HG03442 (cell line): ENCODE results near the gene LYRM7.
"Not testable (repeated sequence)": the region's sequence is repeated elsewhere in the genome, so short reads cannot be mapped to it uniquely, and the experiment has no call there.

ENCODE experiments used
- ATAC-seq: cut with Tn5 transposase; IDR thresholded peaks from one replicate; pipeline ENCODE4 v1.9.1; 2021; ENCODE audit warnings: mild to moderate bottlenecking, moderate library complexity; ENCODE audit not compliant: unreplicated experiment

Gene LYRM7

GRCh38 chr5:131218392-131218791 is 47.6 kb downstream of the LYRM7 start:
- peak; percentile 70 for ATAC-seq

- ATAC-seq = no peak
These were observed 49.8 kb downstream of the LYRM7 start for GRCh38 chr5:131220566-131220965.

DNA sequence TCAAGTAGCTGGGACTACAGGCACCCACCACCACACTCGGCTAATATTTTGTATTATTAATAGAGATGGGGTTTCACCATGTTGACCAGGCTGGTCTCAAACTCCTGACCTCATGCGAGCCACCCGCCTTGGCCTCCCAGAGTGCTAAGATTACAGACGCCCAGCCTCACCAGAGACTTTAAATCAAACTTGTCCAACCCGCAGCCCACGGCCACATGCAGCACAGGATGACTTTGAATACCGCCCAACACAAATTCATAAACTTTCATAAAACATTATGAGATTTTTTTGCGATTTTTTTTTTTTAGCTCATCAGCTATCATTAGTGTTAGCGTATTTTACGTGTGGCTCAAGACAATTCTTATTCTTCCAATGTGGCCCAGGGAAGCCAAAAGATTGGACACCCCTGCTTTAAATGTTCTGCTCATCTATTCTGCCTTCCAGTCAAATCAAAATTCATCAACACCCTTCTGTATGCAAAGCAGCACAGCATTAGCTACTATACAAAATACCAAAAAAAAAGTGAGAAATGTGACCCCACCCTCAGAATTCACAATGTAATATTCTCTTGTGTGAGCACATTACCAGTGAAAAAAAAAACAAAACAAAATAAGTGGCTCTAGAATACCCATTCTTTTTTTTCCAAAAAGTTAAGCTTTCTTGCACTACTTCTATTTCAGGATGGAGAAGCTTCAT is 50.4 kb downstream of the LYRM7 start:
- no peak for ATAC-seq

DNA sequence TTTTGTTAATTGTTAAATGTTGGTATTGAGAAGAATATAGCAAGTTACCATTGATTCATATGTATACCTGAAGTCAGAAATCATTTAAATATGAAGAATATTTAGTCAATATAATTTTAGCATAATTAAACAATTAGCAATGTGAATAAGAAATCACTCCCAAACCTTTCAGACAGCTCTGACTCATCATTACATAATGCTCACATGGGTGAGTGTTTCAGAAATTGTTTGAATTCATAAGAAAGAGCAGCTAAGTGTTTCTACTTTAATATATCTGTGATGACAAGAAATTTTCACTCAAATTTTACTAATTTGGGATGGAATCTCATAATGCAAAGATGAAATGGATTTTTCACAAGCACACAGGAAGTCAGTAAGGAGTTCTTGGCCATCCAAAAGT is 51.1 kb downstream of the LYRM7 start:
- no peak for ATAC-seq

DNA sequence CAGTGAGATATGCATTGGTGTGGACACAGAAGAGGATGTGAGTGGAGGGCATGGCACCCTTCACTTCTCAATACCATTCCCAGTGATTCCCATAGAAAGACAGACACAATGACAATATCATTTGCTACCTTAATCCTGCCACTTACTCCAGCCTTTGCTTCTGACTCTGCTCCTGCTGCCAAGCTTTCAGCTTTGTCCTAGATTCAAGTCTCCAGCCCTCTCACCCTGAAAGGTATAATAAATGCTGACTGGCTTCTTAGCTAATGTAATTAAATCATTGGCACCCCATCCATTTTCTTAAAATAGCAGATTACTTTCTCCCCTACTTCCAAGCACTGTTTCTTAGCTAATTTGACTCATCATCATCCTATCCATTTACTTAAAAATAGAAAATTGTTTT is 52.0 kb downstream of the LYRM7 start:
- no peak for ATAC-seq

DNA sequence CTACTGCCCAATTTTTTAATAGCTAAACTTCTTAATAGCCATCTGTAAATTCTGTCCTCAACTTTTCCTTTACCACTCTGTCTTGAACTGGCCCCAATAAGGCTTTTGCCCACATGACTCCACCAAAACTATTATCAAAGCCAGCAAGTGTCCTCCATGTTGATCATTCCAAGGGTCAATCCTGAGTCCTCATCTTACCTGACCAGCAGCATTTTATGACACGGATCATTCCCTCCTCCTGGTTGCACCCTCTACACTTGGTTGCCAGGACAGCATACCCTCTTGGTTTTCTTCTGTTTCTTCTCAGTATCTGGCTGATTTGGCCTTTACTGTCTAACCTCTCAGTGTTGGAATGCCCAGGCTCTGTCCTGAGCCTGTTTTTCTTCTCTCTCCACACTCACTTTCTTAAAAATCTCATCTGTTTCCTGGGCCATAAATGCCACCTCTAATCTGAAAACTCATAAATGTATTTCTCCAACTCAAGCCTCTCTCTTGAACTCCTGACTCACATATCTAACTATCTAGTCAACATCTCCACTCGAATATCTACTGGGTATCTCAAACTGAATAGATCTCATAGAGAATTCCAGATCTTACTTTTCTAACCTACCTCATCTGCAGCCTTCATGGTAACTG is 53.1 kb downstream of the LYRM7 start:
- no peak for ATAC-seq

DNA sequence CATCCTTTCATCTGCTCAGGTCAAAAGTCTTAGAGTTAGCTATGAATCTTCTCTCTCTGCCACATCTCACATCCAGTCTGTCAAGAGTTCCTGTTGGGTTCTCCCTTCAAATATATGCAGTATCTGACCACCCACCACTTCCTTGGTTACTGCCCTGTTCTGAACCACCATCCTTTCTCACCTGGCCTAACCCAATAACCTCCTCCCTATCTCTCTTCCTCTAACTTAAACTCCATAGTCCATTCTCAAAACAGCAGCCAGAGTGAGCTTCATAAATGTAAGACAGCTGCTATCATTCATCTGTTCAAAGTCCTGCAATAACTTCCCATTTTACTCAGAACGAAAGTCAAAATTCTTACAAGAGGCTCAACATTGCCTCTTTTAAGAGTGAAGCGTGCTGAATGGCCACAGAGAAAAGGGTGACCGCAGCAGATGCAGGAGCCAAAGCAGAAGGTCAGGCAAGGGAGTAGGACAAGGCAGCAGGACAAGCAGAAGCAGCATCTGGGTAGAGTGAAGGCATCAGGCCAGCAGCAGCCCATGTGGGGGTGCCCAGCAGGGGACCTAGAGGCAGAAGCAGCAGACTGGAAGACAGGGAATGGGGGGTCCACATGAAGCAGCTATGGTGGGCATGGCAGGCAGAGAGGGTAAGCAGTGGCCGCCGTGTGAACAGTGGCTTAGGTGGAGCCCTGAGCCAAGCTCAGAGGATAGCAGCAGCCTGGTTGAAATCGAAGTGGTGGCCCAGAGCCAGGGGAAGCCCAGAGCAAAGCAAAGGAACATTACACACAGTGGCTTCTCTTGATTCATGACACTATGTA is 53.9 kb downstream of the LYRM7 start:
- peak; percentile 82 for ATAC-seq

DNA sequence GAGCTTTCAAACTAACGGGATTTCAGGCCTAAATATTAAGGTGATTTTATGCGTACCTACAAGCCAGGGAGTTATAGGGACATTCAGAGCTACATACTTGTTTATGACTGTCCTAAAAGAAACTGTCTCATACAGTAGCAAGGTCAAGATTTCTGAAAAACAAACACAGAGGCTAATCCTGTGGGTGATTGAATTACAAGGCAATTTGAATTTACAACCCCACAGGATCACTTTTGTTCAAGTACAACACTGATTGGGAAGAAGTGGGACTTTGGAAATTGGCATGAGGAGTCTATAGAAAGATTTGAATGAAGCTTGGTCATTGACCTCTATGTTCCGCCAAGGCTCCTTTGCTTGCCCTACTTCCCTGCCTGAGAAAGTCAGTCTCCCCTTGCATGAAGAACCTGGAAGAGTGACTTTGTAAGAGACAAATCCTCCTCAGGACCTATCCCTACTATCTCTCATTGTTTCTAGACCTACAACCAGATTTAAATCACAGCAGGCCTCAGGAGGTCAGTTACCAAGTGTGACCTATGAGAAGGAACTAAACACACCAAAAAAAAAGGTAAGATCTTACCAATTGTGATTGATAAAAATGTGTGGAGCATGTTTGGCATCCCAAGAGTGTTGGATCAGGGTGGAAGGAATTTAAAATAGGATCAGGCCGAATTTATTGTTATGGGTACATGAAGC is 54.7 kb downstream of the LYRM7 start:
- ATAC-seq = no peak

GRCh38 chr5:131226899-131227298 is 56.2 kb downstream of the LYRM7 start:
- no peak for ATAC-seq

DNA sequence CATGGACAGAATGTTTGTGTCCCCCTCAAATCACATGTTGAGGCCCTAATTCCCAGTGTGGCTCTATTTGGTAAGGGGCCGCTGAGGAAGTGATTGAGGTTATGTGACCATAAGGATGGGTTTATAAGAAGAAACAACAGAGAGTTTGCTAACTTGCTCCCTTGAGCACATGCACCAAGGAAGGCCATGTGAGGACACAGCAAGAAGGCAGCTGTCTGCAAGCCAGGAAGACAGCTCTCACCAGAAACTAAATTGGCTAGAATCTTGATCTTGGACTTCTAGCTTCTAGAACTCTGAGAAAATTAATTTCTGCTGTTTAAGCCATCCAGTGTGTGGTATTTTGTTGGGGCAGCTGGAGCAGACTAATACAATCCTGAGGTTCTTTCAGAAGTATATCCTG is 57.9 kb downstream of the LYRM7 start:
- ATAC-seq = no peak

DNA sequence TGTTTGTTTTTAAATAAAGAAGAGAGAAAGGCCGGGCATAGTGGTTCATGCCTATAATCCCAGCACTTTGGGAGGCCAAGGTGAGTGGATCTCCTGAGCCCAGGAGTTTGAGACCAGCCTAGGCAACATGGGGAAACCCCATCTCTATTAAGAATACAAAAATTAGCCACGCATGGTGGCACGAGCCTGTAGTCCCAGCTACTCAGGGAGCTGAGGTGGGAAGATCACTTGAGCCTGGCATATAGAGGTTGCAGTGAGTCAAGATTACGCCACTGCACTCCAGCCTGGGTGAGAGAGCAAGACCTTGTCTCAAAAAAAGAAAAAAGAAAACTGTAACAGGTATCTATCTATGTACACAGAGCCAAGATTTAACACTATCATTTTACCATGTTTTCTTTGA is 58.9 kb downstream of the LYRM7 start:
- ATAC-seq = no peak

- peak; percentile 68 for ATAC-seq
These were observed 59.7 kb downstream of the LYRM7 start for GRCh38 chr5:131230406-131230805.

DNA sequence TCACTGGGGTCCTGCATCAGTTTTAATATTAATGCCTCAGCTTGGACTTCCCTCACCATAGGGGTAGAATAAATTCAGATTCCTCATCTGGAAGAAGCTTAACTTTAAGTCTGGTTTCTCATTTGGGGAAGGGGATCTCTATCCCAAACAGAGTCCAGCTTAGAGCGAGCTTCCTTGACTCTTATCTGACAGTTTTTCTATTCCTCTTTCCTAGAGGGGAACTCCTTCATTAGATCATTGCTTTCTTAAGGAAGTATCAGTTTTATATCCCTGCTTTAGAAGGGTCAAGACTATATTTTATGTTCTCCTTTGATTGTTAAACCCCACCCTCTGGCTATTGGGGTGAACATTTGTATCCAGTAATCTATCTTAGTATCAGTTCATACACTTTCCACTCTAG is 68.9 kb downstream of the LYRM7 start:
- no peak for ATAC-seq

- no peak for ATAC-seq
These were observed 72.0 kb downstream of the LYRM7 start for GRCh38 chr5:131242728-131243255.

- no peak for ATAC-seq
These were observed 74.6 kb downstream of the LYRM7 start for GRCh38 chr5:131245312-131245711.

- no peak for ATAC-seq
These were observed 75.2 kb downstream of the LYRM7 start for GRCh38 chr5:131245948-131246347.

- no peak for ATAC-seq
These were observed 75.8 kb downstream of the LYRM7 start for GRCh38 chr5:131246504-131246903.

DNA sequence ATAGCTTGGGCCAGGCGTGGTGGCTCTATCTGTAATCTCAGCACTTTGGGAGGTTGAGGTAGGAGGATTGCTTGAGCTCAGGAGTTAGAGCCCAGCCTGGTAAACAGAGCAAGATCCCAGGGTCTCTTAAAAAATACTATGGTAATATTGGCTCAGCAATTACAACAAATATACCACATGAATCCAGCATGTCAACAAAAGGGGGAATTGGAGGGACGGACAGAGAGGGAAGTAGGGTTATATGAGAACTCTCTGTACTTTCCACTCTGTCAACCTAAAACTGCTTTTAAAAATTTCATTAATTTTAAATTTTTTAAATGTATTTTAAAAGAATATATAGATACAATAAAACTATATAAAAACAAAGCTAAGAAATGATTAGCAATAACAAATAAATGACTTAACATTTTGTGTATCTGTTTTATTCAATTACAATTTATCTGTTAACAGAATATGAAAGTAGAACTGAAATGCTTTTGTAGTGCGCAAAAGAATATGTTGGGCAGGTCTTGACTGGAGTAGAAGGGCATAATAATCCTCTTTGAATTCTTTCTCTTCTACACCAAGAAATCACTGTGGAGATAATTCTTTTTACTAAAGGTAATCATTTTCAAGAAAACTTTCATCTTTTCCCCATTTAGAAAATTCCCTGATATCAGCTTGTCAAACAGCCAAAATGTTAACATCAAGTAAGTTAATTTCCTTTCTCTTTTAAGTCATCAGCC is 80.2 kb downstream of the LYRM7 start:
- ATAC-seq = no peak

DNA sequence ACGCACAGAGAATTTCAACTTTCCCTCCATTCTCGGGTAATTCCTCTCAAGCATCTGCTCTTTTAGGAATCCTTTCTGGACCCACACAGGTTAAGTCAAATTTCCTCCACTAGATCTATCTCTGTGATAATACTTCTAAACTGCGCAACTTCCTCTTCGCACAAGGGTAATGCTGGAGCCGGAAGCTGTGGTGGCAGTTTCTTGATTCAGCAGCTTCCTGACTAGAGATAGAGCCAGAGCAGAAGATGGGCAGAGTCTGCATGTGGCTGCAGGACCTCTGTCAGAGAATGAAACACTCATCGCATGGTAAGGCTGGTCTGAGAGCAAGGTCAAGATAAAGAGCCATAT is 82.1 kb downstream of the LYRM7 start:
- ATAC-seq = peak; percentile 86

- ATAC-seq = not testable (repeated sequence)
These were observed 83.3 kb downstream of the LYRM7 start for GRCh38 chr5:131254025-131254424.

GRCh38 chr5:131254741-131255140 is 84.0 kb downstream of the LYRM7 start:
- no peak for ATAC-seq
